Skeletal muscle satellite cell (primary cell): Measurements from ENCODE around the gene ADGRG7.

Source experiments
- H3K27me3 ChIP-seq: 2 replicates; pipeline ENCODE4 v1.7.0; 2013; ENCODE audit warnings: low read length; ENCODE audit not compliant: control insufficient read depth, insufficient read depth
- H3K36me3 ChIP-seq: 2 replicates; pipeline ENCODE4 v1.7.0; 2013; ENCODE audit warnings: mild to moderate bottlenecking, control low read depth, low read length; ENCODE audit not compliant: insufficient read depth
- H3K4me1 ChIP-seq: 2 replicates; pipeline ENCODE4 v1.7.0; 2013; ENCODE audit warnings: low read length; ENCODE audit not compliant: control insufficient read depth, insufficient read depth
- H3K4me2 ChIP-seq: 2 replicates; pipeline ENCODE4 v1.7.0; 2013; ENCODE audit warnings: mild to moderate bottlenecking, low read length
- H3K4me3 ChIP-seq: 2 replicates; pipeline ENCODE4 v1.7.0; 2013; ENCODE audit warnings: low read length
- H3K9ac ChIP-seq: 2 replicates; pipeline ENCODE4 v1.7.0; 2013; ENCODE audit warnings: mild to moderate bottlenecking, low read depth, low read length, moderate library complexity
- H3K9me3 ChIP-seq: replicated peaks from 2 replicates; pipeline ENCODE4 v1.7.0; 2013; ENCODE audit warnings: mild to moderate bottlenecking, control low read depth, low read length

Gene ADGRG7

DNA sequence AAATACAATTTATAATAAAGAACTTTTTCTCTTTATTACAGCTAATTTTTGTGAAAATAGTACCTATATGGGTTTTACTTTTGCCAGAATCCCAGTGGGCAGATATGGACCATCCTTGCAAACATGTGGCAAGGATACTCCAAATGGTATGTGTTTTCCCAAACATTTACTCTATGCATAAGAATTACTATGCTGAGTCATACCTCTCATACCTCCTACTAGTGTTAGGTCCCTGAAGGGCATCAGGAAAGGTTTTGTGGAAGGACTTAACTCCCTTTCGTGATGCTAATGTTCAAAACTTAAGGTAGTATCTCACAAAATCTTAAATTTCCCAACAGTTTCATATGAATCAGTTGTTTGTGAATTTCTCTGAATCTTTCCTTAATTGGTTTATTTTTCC lies 21.3 kb downstream of the ADGRG7 start:
- Histone ChIP-seq H3K4me1 (no peaks in the 10 kb centered on the region), H3K4me2 (no peak overlapping the region), H3K36me3 (no peaks in the 10 kb centered on the region), H3K9ac (no peak overlapping the region), H3K4me3 (no peak overlapping the region), H3K9me3 (no peaks in the 10 kb centered on the region), H3K27me3 (peaks cover 15% of the 10 kb centered on the region)

DNA sequence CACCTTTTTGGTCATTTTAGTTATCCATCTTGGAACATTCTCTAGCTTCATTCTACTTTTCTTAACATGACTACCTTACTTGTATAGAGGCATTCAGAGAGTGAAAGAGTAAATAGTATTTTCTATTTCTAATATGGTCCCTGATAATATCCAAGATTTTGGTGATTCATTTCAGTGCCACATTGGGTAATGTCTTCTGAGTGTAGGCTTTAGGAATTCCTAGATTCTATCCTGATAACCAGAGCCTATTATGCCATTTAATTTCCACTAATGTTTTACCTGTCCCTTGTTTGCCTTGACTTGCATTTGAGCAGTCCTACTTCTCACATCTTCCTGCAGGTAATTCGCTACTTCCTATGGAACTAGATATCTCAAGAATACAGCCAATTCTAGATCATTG lies 21.8 kb downstream of the ADGRG7 start:
- Histone ChIP-seq H3K27me3 (peaks cover 15% of the 10 kb centered on the region), H3K4me3 (no peak overlapping the region), H3K4me2 (no peak overlapping the region), H3K4me1 (no peaks in the 10 kb centered on the region), H3K9ac (no peak overlapping the region), H3K9me3 (no peaks in the 10 kb centered on the region), H3K36me3 (no peaks in the 10 kb centered on the region)

DNA sequence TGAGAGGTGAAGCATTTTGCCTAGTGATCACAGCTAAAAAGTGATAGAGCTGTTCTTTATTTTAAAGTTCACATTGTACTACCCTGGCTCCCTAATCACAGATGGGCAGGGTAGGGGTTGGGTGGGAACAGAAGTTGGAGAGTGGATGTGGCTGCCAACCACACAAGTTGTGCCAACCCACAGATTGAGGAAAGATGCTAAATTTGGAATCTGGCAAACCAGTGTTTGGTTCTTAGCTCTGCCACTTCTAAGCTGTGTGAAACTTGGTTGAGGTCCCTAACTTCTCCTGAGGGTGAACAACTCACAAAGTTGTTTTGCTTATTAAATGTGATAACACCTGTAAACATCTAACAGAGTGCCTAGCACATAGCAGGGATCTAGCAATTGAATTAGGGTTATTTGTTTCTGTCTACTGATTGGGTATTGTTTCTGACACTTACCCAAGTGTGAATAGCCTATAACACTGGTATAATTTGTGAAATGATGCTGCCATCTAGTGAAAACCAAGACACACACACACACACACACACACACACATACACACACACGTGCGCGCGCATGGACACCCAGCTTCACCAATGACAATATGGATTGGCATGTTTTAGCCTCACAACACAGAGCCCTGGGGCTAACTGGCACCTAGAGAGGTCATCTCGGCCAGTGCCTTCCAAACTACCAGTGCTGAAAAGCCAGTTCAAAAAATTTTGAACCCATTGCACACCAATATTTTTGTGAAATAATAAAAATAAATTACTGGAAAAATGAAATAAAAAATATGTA lies 25.3 kb downstream of the ADGRG7 start:
- no peaks in the 10 kb centered on the region for H3K4me1 ChIP-seq
- H3K9me3 ChIP-seq: no peaks in the 10 kb centered on the region
- H3K4me2 ChIP-seq: no peak overlapping the region
- no peaks in the 10 kb centered on the region for H3K27me3 ChIP-seq
- H3K36me3 ChIP-seq: no peaks in the 10 kb centered on the region
- no peak overlapping the region for H3K4me3 ChIP-seq
- H3K9ac ChIP-seq: no peak overlapping the region

DNA sequence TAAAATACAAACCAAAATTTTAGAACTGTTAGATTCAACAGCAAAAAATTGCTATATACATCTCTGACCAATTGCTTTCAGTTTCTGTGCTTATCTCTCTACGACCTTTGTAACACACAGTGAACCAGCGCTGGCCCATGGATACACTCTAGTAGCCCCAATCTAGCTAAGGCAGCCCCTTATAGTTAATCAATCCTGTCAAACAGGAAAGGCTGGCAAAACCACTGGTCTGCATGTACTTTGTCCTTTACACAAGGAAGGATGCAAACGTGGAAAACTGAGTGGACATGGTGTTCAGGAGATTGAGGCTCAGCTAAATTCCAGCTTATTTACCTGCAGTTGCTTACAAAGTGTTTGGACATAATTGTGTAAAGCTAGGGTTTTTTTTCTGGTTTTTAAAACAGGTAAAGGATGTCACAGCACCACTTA lies 25.9 kb downstream of the ADGRG7 start:
- H3K9ac ChIP-seq: no peak overlapping the region

DNA sequence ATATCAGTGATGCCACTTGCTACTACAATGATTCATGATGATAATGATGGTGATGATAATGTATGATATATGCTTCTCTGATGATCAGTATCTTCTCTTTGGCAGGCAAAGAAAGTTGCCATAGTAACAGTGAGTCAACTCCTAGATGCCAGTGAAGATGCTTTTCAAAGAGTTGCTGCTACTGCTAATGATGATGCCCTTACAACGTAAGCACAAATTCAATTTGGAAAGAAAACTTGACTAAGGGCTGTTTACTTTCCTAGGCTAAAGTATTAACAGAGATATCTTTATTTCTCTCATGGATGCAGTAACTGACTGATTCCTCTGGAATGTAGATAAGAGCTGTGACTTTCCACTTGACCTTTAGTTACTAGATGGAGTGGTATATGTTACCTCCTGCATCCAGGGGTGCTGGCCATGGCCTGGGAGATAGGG lies 27.8 kb downstream of the ADGRG7 start:
- Histone ChIP-seq H3K36me3 (no peaks in the 10 kb centered on the region), H3K9me3 (no peaks in the 10 kb centered on the region), H3K4me3 (no peak overlapping the region), H3K4me1 (no peaks in the 10 kb centered on the region), H3K9ac (no peak overlapping the region), H3K4me2 (no peak overlapping the region), H3K27me3 (peaks cover 3% of the 10 kb centered on the region)

More for the DNA sequence above, 25.9 kb downstream of the ADGRG7 start:
- no peaks in the 10 kb centered on the region for H3K9me3 ChIP-seq
- H3K27me3 ChIP-seq: no peaks in the 10 kb centered on the region
- no peak overlapping the region for H3K4me3 ChIP-seq
- H3K36me3 ChIP-seq: no peaks in the 10 kb centered on the region
- no peak overlapping the region for H3K4me2 ChIP-seq
- H3K4me1 ChIP-seq: no peaks in the 10 kb centered on the region

DNA sequence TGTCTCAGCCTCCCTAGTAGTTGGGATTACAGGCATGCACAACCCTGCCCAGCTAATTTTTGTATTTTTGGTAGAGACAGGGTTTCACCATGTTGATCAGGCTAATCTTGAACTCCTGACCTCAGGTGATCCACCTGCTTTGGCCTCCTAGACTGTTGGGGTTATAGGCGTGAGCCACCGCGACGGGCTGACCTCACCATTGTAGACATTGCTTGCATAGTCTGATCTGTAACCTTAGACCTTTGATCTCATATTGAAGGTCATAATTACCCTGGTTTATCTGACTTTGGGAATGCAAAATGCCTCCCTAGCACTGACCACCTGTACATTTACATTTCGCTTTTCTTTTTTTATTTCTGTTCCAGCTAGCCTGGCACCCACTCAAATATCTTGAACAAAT lies 31.2 kb downstream of the ADGRG7 start:
- Histone ChIP-seq H3K4me2 (no peak overlapping the region), H3K4me3 (no peak overlapping the region), H3K9me3 (no peaks in the 10 kb centered on the region), H3K27me3 (peaks cover 3% of the 10 kb centered on the region), H3K36me3 (no peaks in the 10 kb centered on the region), H3K4me1 (no peaks in the 10 kb centered on the region), H3K9ac (no peak overlapping the region)

DNA sequence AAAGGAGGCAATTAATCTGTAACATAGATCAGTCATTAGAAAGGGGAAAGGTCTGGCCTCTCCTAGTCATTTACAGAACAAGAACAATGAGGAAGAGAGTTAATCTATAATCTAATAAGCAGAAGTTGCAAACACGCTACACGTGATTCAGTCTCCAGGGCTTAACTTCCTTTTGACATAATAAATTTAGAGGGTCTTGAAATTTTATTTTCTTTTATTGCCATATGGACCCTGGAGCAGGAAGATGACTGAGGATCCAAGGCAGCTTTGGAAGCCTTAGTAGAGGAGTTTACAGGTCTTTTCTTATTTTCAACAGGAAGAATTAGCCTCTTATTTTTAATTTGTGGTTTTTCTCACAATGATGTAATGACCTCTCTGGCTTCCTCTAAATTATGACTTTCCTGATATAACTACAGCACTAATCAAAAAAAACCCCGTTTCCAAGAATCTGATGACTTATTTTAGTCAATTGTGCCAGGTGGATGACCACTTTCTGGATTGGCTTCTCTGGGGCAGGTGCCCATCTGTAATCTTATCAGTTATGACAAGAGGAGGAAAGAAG lies 32.2 kb downstream of the ADGRG7 start:
- Histone ChIP-seq H3K9ac (no peak overlapping the region), H3K36me3 (no peaks in the 10 kb centered on the region), H3K4me1 (no peaks in the 10 kb centered on the region), H3K4me3 (no peak overlapping the region), H3K9me3 (no peaks in the 10 kb centered on the region), H3K4me2 (no peak overlapping the region), H3K27me3 (peaks cover 3% of the 10 kb centered on the region)

DNA sequence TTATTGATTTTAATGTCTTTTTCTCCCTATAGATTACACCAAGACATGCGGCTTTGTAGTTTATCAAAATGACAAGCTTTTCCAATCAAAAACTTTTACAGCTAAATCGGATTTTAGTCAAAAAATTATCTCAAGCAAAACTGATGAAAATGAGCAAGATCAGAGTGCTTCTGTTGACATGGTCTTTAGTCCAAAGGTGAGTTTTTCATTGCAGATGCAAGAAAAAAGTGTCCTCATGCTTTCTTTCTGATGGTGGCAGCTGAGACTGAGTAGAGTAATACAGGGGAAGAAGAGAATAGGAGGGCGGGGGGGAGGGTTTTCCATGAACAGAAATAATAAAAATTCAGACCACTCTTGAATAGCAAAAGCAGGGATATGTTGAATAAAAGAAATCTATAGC lies 36.5 kb downstream of the ADGRG7 start:
- peaks cover 8% of the 10 kb centered on the region for H3K4me1 ChIP-seq
- no peak overlapping the region for H3K4me3 ChIP-seq
- no peak overlapping the region for H3K4me2 ChIP-seq
- H3K9me3 ChIP-seq: no peaks in the 10 kb centered on the region
- peaks cover 3% of the 10 kb centered on the region for H3K27me3 ChIP-seq
- no peak overlapping the region for H3K9ac ChIP-seq
- H3K36me3 ChIP-seq: no peaks in the 10 kb centered on the region

DNA sequence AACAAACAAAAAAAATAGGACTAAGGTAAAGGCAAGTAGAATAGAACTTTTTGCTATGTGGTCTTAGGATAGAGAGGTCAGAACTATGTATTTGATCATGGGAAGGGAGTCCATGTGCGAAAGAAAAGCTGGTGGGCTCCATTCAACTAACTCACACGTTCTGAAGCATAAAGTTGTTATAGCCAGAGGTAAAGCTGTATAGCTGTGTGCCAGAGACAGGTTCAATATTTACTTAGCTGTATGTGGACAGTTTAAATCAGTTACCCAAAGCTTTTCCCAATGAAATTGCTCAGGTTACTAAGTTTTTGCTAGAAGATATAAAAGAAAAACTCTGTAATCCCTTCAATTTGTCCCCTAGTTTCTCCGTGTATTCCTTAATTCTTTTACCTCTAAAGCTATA lies 37.8 kb downstream of the ADGRG7 start:
- Histone ChIP-seq H3K27me3 (no peaks in the 10 kb centered on the region), H3K4me1 (peaks cover 15% of the 10 kb centered on the region), H3K36me3 (no peaks in the 10 kb centered on the region), H3K4me2 (no peak overlapping the region), H3K9ac (no peak overlapping the region), H3K4me3 (no peak overlapping the region), H3K9me3 (no peaks in the 10 kb centered on the region)

DNA sequence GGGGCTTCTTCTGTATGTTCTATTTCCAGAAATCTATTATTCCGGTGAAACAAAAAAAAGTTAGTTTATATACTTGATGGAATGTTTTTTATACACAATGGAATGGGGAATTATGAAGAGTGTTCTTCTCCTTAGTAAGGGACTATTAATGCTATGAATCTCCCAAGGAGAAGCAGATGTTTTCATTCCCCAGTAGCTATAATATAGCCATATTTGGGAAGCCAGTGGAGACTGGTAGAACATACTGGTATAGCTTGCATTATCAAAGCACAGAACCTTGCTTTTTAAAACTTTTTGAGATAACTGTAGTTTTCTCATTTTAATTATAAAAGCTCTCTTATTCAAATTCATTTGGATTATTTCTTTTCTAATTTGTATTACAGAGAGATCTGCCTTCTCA lies 38.3 kb downstream of the ADGRG7 start:
- no peak overlapping the region for H3K4me3 ChIP-seq
- H3K4me1 ChIP-seq: peaks cover 15% of the 10 kb centered on the region
- no peaks in the 10 kb centered on the region for H3K27me3 ChIP-seq
- H3K9ac ChIP-seq: no peak overlapping the region
- no peaks in the 10 kb centered on the region for H3K36me3 ChIP-seq
- no peaks in the 10 kb centered on the region for H3K9me3 ChIP-seq
- H3K4me2 ChIP-seq: no peak overlapping the region

DNA sequence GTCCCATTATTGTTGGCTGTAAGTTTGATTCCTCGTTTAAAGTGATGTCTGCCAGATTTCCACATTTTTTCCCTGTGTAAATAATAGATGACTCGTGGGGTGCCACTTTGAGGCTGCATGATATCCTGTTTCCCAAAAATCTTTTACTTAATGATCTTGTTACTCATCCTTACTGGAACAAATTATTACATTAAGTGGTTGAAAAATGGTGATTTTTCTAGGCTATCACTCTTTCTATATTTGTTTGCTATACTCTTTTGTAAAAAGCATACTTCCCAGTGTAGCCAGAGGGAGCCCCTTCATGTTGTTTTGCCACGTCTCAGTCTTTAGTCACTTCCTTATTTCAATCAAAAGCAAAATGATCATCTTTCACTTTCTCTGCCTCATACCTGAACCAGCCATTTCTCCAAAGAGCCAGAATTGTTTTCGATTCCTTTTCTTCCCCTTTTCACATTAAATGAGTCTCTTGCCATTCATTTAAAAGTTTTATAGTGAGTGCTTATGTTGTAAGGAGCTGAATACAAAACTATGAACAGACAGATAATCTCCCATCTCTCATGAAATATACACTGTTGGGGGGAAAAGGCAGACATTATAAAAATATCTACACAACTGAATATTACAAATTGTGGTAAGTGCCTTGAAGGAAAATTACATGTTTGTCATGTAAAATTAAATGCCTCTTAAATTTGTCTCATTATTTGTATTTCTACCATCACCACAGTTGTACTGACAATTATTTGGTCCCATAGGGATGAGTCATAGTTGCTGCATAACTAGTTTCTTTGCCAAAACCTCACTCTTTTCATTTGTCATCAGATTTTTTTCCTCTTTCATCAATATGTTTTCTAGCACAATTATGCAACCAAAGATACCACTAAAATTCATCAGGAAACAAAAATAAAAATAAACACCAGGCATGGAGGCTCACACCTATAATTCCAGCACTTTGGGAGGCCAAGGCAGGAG lies 41.5 kb downstream of the ADGRG7 start:
- H3K27me3 ChIP-seq: no peaks in the 10 kb centered on the region
- peak overlapping the region; percentile 61 for H3K9ac ChIP-seq
- H3K4me3 ChIP-seq: peak overlapping the region; percentile 42
- H3K4me1 ChIP-seq: peaks cover 15% of the 10 kb centered on the region
- no peaks in the 10 kb centered on the region for H3K36me3 ChIP-seq
- peak overlapping the region; percentile 78 for H3K4me2 ChIP-seq
- H3K9me3 ChIP-seq: no peaks in the 10 kb centered on the region
